ENCODE measurements around the gene ACADL. TPM values are rescaled to one million over a fixed set of nuclear protein-coding genes. Genes with fewer than 3 reads are reported as not detected.
A peak's percentile ranks its signal among the peaks of the same experiment; 100 is the strongest.

ACADL gene
- total and polyA plus RNA-seq, 2 of the 8 experiments (the other 6 are each of a cell fraction or from before 2014, with no cell fraction given) = 0.11 to 0.34 TPM

GRCh38 chr2:210180477-210180876 lies 44.8 kb downstream of the ACADL start:
- no peak overlapping the region for H3K23ac ChIP-seq (ENCODE audit: insufficient read length)
- H3K79me1 ChIP-seq (ENCODE audit: low read depth, low read length) = no peaks in the 10 kb centered on the region
- WGBS, 2 experiments (ENCODE audit: extremely low coverage in 1 of 2, insufficient coverage in 1 of 2, insufficient read length in 1 of 2, insufficient replicate concordance in 2 of 2, low coverage in 1 of 2, low lambda C conversion rate in 2 of 2, missing lambda C conversion rate in 1 of 2) = 79% methylated on average over 1 of the region's 1 CpG; no CpG with 5 or more reads in 1 of the 2 experiments
- no peak overlapping the region for H3K4me3 ChIP-seq (ENCODE audit: extremely low read depth in 1 of 4, insufficient read depth in 2 of 4, low read depth in 3 of 4, low read length in 4 of 4)
- no peak overlapping the region for H3K27ac ChIP-seq (ENCODE audit: low read depth, low read length)
- H2BK120ac ChIP-seq (replicated peaks; ENCODE audit: low read depth, low read length) = no peak overlapping the region
- H4K20me1 ChIP-seq (replicated peaks in 1 of 2; ENCODE audit: control insufficient read depth in 1 of 2, insufficient read depth in 2 of 2, low read length in 2 of 2) = no peaks in the 10 kb centered on the region
- H4K5ac ChIP-seq (ENCODE audit: insufficient read length, low read depth, low read length) = no peak overlapping the region
- H3K4me1 ChIP-seq (replicated peaks in 1 of 4; ENCODE audit: control insufficient read depth in 3 of 4, insufficient read depth in 4 of 4, low read length in 3 of 4) = peaks cover 0 to 12% (median 10%) of the 10 kb centered on the region in 4 experiments; a peak in 6 of 7 replicates
- no peaks in the 10 kb centered on the region for H3K79me2 ChIP-seq (ENCODE audit: control insufficient read depth in 1 of 2, insufficient read depth in 2 of 2, low read length in 2 of 2)
- no peak overlapping the region for H2BK12ac ChIP-seq (ENCODE audit: low read depth, low read length)
- H2AK5ac ChIP-seq (ENCODE audit: low read depth, low read length) = no peak overlapping the region
- no peaks in the 10 kb centered on the region for H3K23me2 ChIP-seq (ENCODE audit: low read depth, low read length)
- no peaks in the 10 kb centered on the region for H3K27me3 ChIP-seq (replicated peaks in 1 of 4; ENCODE audit: control insufficient read depth in 3 of 4, extremely low read depth in 1 of 4, insufficient read depth in 3 of 4, low read length in 3 of 4)
- no peak overlapping the region for H3K4ac ChIP-seq (replicated peaks; ENCODE audit: insufficient read length, low read depth, low read length)
- DNase-seq (ENCODE audit: low read depth in 1 of 2, low spot score in 2 of 2) (no peak), FAIRE-seq (no peak)
- no peak overlapping the region for H4K91ac ChIP-seq (replicated peaks; ENCODE audit: insufficient read length, low read length)
- H3K36me3 ChIP-seq (ENCODE audit: control insufficient read depth in 2 of 4, insufficient read depth in 4 of 4, low read length in 3 of 4) = no peaks in the 10 kb centered on the region; a peak in 1 of 8 replicates
- no peak overlapping the region for H2AFZ ChIP-seq (ENCODE audit: low read length)
- no peak overlapping the region for H3K9ac ChIP-seq (replicated peaks in 1 of 4; ENCODE audit: extremely low read depth in 1 of 4, low read depth in 3 of 4, low read length in 3 of 4)
- H3K18ac ChIP-seq (ENCODE audit: extremely low read depth, low read length) = no peak overlapping the region; the same call in 1 of the 2 replicates
- no peak overlapping the region for H3K14ac ChIP-seq (ENCODE audit: insufficient read length)
- no peak overlapping the region for H2BK15ac ChIP-seq (ENCODE audit: low read length)
- no peak overlapping the region for H2BK5ac ChIP-seq (ENCODE audit: low read depth, low read length)
- no peak overlapping the region for H4K8ac ChIP-seq (ENCODE audit: extremely low read depth, insufficient read depth, low read length)
- 0 out of 2 replicates have a peak overlapping the region, but pooled peaks have one; percentile 57 for H2BK20ac ChIP-seq (ENCODE audit: low read length)
- POLR2A ChIA-PET (ENCODE audit: partially characterized antibody) = interaction anchor here (3.0 kb wide), 1 partner anchor 9 kb away, joined by 11 read pairs; the partner anchor contains the start of gene KANSL1L
- CTCF ChIA-PET (ENCODE audit: partially characterized antibody) = interaction anchor here (0.9 kb wide), 1 partner anchor 63 kb away, joined by 3 read pairs; no protein-coding TSS in a partner anchor
- no peak overlapping the region for H3K56ac ChIP-seq (replicated peaks; ENCODE audit: insufficient read length, low read depth, low read length)
- no peak overlapping the region for H3K4me2 ChIP-seq (ENCODE audit: insufficient read depth in 1 of 2, low read depth in 2 of 2, low read length in 2 of 2)
- no peaks in the 10 kb centered on the region for H3K9me3 ChIP-seq (ENCODE audit: insufficient read depth in 2 of 2, low read depth in 1 of 2, low read length in 1 of 2)
- TF ChIP-seq BRCA1 (IDR thresholded peaks at IDR 0.05; ENCODE audit: low read depth, low read length) (no peak), SRF (IDR thresholded peaks at IDR 0.05; ENCODE audit: low read depth, low read length) (no peak), CHD2 (IDR thresholded peaks at IDR 0.05; ENCODE audit: low read length) (no peak), POLR2A (IDR thresholded peaks at IDR 0.05; ENCODE audit: control extremely low read depth in 1 of 2, low read depth in 2 of 2, low read length in 2 of 2) (no peak), CTCF (IDR thresholded peaks at IDR 0.05; ENCODE audit: control extremely low read depth in 1 of 3, insufficient read depth in 1 of 3, low read depth in 1 of 3, low read length in 3 of 3) (no peak), POU5F1 (IDR thresholded peaks at IDR 0.05; ENCODE audit: low read depth, low read length) (no peak), FOSL1 (IDR thresholded peaks at IDR 0.05; ENCODE audit: insufficient read depth, low read depth, low read length) (no peak), ATF2 (IDR thresholded peaks at IDR 0.05; ENCODE audit: low read length) (no peak), ZNF274 (IDR thresholded peaks at IDR 0.05; ENCODE audit: borderline replicate concordance, extremely low read depth, low read length) (no peak), NANOG (IDR thresholded peaks at IDR 0.05; ENCODE audit: insufficient read depth, low read depth, low read length, poor library complexity, severe bottlenecking) (no peak)

Measured in H1 (cell line).